SU-DHL-6 (cell line): ENCODE measurements around the gene SRP19.

Experiments used
- H2AFZ ChIP-seq: fragments of 200-600 bp; sonication (generic); 2 replicates; pipeline ENCODE4 v1.6.1; 2014; ENCODE audit warnings: low read depth, mild to moderate bottlenecking, moderate library complexity, mixed read lengths, antibody characterized with exemption, low read length; ENCODE audit not compliant: severe bottlenecking
- H3F3A ChIP-seq: fragments of 200-600 bp; shearing (Covaris generic); 2 replicates; pipeline ENCODE4 v1.6.0; 2016; ENCODE audit warnings: antibody characterized with exemption, mild to moderate bottlenecking; ENCODE audit not compliant: insufficient read depth
- H3K27ac ChIP-seq: fragments of 200-600 bp; sonication (generic); 2 replicates; pipeline ENCODE4 v1.5.1; 2016; ENCODE audit warnings: low read depth, mild to moderate bottlenecking, low read length, moderate library complexity, mixed read lengths
- H3K27me3 ChIP-seq: fragments of 200-600 bp; sonication (generic), shearing (Covaris generic); 2 replicates; pipeline ENCODE4 v1.6.0; 2014; ENCODE audit warnings: mild to moderate bottlenecking, low read length
- H3K36me3 ChIP-seq: fragments of 200-600 bp; sonication (generic); 2 replicates; pipeline ENCODE4 v1.6.1; 2014; ENCODE audit warnings: mild to moderate bottlenecking, low read length, mixed read lengths
- H3K4me2 ChIP-seq: fragments of 300-600, 200-600 bp; shearing (Covaris generic), sonication (generic); 2 replicates; pipeline ENCODE4 v1.6.0; 2014; ENCODE audit warnings: low read length, low read depth, mild to moderate bottlenecking; ENCODE audit not compliant: poor library complexity, severe bottlenecking
- H3K4me3 ChIP-seq: fragments of 200-600 bp; sonication (generic); 2 replicates; pipeline ENCODE4 v1.5.1; 2014; ENCODE audit warnings: antibody characterized with exemption, low read length, mild to moderate bottlenecking, mixed read lengths; ENCODE audit not compliant: insufficient read depth, poor library complexity, severe bottlenecking
- H3K79me2 ChIP-seq: fragments of 200-600 bp; sonication (generic); 2 replicates; pipeline ENCODE4 v1.6.1; 2014; ENCODE audit warnings: mild to moderate bottlenecking, low read length, moderate library complexity; ENCODE audit not compliant: insufficient read depth
- H3K9ac ChIP-seq: fragments of 200-600 bp; sonication (generic); 2 replicates; pipeline ENCODE4 v1.7.0; 2014; ENCODE audit warnings: mild to moderate bottlenecking, low read length
- H3K9me2 ChIP-seq: fragments of 200-600 bp; sonication (generic); replicated peaks from 2 replicates; pipeline ENCODE4 v1.6.1; 2014; ENCODE audit warnings: low read length; ENCODE audit not compliant: insufficient read depth
- H3K9me3 ChIP-seq: fragments of 200-600 bp; sonication (generic); 2 replicates; pipeline ENCODE4 v1.6.1; 2014; ENCODE audit warnings: low read length, mixed read lengths; ENCODE audit not compliant: insufficient read depth
- H4K20me1 ChIP-seq: fragments of 200-600 bp; sonication (generic); 2 replicates; pipeline ENCODE4 v1.6.1; 2014; ENCODE audit warnings: low read depth, mild to moderate bottlenecking, antibody characterized with exemption, low read length, moderate library complexity, mixed read lengths
- CTCF ChIP-seq: fragments of 200-600 bp; sonication (generic); IDR thresholded peaks from one replicate; pipeline ENCODE4 v1.5.1; 2017; ENCODE audit warnings: antibody characterized with exemption, mild to moderate bottlenecking, low read length, moderate library complexity; ENCODE audit not compliant: insufficient read depth, poor library complexity, severe bottlenecking
- EZH2phosphoT487 ChIP-seq: fragments of 200-600 bp; sonication (generic), shearing (Covaris generic); conservative IDR thresholded peaks from 2 replicates; pipeline ENCODE4 v1.6.1; 2018; ENCODE audit warnings: mild to moderate bottlenecking, antibody characterized with exemption, low read length, moderate library complexity, mixed read lengths

Gene SRP19

DNA sequence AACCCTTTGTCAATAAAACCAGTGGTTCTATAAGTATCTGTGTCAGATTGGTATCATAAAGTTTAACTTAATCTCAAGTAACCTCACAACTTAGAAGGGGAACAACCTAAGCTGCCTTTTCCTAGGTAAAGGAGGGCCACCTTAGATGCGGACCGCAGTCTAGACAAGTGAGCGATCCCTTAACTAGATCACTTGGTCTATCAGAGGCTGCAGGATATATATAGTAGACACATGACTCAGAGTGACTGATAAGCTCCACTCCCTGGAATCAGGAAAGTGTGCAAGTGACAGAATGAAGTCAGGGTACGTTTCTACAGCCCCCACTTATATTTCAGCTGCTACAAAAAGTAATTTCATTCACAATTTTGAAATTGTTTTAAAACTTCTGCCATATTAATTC lies 53.5 kb downstream of the SRP19 start:
- Histone ChIP-seq H3K9ac (no peak overlapping the region), H3K4me2 (no peak overlapping the region), H3K4me3 (no peak overlapping the region), H3K9me3 (no peaks in the 10 kb centered on the region), H3K27me3 (no peaks in the 10 kb centered on the region), H3K27ac (no peak overlapping the region), H2AFZ (no peak overlapping the region), H4K20me1 (peaks cover 3% of the 10 kb centered on the region; the same call in 1 of the 2 replicates), H3K79me2 (peaks cover 78% of the 10 kb centered on the region), H3K36me3 (peaks cover 35% of the 10 kb centered on the region), H3F3A (no peaks in the 10 kb centered on the region), H3K9me2 (no peaks in the 10 kb centered on the region)
- TF ChIP-seq EZH2phosphoT487: no peak
- no peak for TF ChIP-seq CTCF

GRCh38 chr5:112915831-112916230 lies 54.7 kb downstream of the SRP19 start:
- Histone ChIP-seq H3K9me3 (no peaks in the 10 kb centered on the region), H3F3A (no peaks in the 10 kb centered on the region), H3K27me3 (no peaks in the 10 kb centered on the region), H3K36me3 (peaks cover 35% of the 10 kb centered on the region), H3K4me3 (no peak overlapping the region), H3K9me2 (no peaks in the 10 kb centered on the region), H3K79me2 (peaks cover 79% of the 10 kb centered on the region), H3K27ac (no peak overlapping the region), H3K4me2 (no peak overlapping the region), H3K9ac (no peak overlapping the region), H2AFZ (no peak overlapping the region), H4K20me1 (peaks cover 3% of the 10 kb centered on the region; the same call in 1 of the 2 replicates)
- TF ChIP-seq EZH2phosphoT487 (no peak), CTCF (no peak)

- TF ChIP-seq CTCF (peak; percentile 41), EZH2phosphoT487 (no peak)
- Histone ChIP-seq H3K36me3 (peaks cover 27% of the 10 kb centered on the region), H3F3A (peaks cover 2% of the 10 kb centered on the region), H4K20me1 (0 out of 2 replicates have a peak, but pooled peaks cover 2% of the 10 kb centered on the region), H3K9me3 (no peaks in the 10 kb centered on the region), H3K4me3 (no peak overlapping the region), H3K9ac (no peak overlapping the region), H3K4me2 (peak overlapping the region; percentile 4), H2AFZ (no peak overlapping the region), H3K79me2 (peaks cover 70% of the 10 kb centered on the region), H3K27me3 (no peaks in the 10 kb centered on the region), H3K9me2 (no peaks in the 10 kb centered on the region), H3K27ac (no peak overlapping the region)
Observed at GRCh38 chr5:112917453-112917995, 56.4 kb downstream of the SRP19 start.
